Activated gamma-delta T cell treated with anti-CD3 and anti-CD28 coated beads, Interleukin-2, amount 50 U/mL, for 16 hours (primary cell): Measurements from ENCODE around the gene KCNMA1.

Experiments used
- DNase-seq: peaks from one replicate; pipeline ENCODE4 v3.0.0-alpha.2; 2020; ENCODE audit warnings: low read depth

Gene KCNMA1

DNA sequence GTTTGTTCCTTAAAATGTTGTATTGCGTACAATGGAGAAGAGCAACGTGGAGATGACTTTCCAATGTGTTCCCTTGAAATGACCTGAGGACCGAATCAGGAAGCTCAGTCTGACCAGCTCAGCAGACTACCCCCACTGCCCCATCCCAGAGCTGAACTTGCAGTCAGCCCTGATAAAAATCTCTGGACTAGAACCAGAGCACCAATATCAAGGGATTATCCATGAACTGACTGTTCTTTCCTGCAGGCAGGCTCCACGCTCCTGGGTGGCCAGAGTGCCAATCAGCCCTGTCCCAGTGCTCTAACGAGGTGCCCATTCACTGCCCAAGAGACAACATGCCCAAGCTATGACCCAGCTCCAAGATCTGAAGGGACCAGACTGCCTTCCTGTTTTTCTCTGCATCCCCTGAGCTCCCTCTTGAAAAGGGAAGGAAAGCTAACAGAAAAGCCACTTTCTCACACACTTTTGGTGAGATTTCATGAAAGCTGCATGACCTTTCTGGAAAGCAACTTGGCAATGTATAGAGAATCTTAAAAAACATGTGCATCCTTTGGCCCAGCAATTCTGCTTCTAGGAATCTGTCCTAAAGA lies 130.2 kb downstream of the KCNMA1 start:
- no peak for DNase-seq

DNA sequence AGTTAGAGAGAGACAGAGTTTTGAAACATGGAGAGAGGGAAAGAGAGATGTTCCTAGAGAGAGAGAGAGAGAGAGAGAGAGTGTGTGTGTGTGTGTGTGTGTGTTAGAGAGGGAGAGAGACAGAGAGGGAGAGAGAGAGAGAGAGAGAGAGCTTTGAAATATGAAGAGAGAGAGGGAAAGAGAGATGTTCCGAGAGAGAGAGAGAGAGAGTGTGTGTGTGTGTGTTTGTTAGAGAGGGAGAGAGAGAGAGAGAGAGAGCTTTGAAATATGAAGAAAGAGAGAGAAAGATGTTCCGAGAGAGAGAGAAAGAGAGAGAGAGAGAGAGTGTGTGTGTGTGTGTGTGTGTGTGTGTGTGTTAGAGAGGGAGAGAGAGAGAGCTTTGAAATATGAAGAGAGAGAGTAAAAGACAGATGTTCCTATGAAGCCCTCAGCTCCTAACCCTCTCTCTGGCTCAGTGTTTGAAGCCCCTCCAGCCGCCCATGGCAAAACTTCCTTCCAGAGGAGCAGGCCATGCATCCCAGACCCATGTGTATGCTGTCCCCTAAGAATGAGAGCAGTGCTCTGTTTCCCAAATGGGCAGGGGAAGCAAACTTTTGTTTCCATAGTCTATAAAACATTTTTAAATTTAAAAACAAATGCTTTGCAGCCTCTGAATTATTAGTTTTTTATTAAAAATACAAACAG lies 130.9 kb downstream of the KCNMA1 start:
- no peak for DNase-seq

DNA sequence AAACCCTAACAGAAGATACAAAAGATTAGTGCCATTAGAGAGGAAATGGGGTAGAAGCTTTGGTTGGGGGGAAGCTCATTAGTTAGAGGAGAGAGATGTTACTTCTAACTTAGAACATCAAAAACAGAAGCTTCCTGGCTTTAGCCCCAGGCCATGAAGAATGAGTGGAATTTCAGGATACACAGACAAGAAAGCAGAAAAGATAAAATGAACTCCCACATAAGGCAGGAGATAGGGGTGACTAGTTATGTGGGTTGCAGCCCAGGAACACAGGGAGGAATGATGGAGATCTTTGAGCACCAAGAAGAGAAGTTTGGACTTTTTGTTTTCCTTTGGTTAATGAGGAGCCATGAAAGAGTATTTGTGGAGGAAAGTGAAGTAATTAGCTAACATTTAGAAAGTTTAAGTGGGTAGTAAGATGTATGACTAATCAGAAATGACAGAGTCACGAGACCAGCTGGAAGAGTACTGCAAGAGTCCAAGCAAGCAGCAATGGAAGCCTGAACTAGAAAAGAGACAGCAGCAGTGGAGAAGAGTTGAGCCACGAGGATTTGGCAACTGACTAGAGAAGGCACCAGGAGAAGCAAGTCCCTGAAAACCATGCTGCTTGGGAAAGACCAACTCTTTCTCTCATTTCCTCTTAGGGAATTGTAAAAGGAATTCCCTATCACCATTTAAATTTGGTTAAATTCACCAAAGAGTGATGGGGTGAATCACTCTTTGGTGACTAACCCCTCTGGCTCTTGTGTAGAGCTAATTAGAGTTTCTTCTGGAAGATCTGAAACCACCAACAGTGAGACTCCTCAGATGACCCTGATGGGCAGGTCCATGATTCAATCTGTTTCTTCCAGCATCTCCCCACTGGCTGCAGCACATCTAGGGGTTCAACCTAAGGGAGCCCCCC lies 131.9 kb downstream of the KCNMA1 start:
- DNase-seq = no peak

DNA sequence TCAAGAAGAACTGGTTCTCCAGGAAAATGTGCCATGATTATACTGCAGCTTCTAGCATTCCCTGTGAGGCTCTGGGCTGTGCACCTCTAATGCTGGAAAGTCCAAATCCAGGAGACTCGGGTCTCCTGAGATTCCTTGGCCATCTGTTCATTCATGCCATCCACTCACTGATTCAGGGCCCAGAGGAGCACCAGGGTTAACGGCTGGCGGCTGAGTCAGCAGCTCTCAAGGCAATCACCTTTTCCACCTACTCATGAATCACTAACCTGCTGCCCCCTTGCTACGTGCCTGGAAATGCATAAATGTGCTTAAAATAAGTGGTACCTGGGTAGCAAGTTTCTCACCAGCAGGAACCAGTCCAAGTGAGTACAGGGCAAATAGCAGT lies 132.7 kb downstream of the KCNMA1 start:
- no peak for DNase-seq

DNA sequence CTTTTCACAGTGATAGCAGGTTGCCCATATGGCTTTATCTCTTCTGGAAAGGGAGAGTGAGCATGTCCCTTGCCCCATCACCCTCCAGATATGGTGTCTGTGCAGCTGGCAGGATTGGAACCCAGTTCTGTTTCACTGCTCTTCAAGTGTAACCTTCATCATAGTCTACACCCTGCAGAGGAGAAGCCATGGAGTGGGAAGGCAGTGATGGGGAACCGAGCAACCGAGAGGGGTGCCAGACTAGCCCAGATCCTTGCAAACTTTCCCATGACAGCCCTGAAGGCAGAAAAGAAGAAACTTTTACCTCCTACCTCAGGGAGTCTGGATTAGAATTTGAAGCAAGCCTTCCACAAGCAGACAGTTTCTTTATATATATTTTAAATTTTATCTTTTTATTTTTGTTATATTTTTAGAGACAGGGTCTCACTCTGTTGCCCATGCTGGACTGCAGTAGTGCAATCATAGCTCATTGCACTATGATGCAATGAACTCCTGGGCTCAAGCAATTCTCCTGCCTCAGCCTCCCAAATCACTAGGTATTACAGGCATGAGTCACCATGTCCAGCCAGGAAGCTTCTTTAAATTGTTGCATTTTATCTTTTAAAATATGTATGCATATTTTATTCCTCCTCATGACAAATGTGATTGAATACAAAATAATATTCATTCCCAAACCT lies 133.3 kb downstream of the KCNMA1 start:
- DNase-seq = no peak

DNA sequence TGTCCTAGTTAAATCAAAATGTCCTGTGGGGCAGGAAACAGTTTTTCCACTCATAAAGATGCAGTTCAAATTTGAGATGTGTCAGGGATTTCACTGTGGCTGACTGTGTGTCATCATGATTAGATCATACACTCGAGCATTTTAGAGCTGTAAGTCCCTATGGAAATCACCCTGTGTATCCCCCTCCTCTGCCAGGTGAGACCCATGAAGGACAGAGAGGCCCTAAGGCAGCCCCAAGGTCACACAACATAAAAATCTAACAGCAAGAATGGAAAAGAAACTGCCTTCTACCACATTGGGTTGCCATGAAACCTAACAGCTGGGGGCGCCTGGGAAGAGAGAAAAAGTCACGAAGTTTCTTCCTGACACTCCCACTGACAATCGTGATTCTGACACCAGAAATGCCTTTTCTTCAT lies 135.8 kb downstream of the KCNMA1 start:
- no peak for DNase-seq

DNA sequence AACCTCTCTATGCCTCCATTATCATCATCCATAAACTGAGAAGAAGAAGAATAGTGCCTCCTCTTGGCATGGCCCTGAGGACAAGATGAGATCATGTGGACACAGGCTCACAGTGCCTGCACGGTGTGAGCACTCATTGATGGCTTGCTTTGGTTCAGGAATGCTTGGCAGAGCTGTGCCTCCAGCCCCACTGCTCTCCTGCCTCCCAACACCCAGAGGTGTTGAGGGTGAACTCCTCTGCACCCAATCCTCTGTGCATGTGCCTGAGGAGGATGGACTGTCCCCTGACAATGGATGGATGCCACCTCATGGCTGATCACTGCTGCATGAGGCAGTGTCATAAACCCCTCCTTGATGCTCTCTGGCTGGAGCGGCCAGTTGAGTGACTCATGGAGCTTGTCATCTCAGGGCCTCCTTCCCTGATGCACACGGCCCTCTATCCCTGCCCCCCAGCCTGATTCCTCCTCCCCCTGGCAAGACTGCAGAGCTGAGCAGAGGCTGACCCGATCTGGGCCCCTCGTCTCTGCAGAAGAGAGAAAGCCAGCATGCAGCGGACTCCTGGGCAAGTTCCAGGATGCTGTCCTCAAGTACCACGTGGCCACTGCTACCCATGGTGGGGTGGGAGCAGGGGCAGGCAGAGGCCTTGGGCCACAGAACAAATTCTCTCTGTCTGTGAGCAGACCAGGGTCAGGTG lies 136.3 kb downstream of the KCNMA1 start:
- no peak for DNase-seq

DNA sequence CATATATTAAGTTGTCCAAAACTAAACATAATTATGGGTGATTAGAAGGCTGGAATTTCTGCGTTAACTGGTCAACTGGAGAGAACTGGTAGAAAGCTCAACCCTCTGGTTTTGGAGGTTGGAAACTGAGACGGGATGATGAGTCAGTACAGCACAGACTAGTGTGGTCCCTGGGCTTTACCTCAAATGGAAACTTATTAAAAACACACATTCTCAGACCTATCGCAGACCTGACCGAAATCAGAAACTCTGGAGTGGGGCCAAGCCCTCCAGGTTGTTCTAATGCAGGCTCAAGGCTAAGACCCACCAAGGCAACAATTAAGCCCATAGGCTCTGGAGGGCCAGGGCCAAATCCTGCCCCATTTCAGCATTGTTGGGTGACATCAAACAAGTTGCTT lies 136.9 kb downstream of the KCNMA1 start:
- no peak for DNase-seq

DNA sequence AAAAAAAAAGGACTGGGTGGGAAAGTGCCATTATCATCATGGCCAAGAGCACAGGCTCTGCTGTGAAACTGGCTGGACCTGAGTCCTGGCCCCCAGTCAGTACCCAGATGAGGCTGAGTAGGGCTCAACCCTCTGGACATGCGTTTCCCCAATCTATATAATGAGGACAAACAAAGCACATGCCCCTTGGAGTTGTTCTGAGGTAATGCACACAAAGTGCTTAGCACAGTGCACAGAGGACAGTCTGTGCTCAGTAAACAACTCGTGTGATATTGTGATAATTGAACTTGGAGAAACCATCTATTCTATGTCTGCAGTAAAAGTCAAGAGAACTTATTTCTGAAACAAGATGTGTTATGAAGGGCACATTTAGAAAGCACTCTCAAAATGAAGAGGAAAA lies 138.8 kb downstream of the KCNMA1 start:
- no peak for DNase-seq

DNA sequence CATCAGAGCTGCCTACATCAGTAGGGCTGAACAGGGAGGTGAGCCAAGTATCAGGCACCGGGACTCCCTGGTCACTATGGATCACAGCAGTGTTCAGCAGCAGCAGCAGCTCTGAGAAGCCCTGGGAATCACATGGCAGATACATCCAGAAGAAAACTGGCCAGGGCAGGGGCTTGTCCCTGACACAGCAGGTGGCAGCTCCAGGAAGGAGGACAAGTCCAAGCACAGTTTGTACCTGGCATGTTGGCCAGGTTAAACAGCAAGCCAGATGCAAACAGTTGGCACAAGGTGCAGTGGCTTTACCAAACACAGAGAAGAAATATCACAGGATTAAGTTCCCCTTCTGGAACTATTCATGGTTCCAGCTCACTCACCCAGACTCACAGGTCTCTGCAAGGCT lies 139.4 kb downstream of the KCNMA1 start:
- DNase-seq = no peak

DNA sequence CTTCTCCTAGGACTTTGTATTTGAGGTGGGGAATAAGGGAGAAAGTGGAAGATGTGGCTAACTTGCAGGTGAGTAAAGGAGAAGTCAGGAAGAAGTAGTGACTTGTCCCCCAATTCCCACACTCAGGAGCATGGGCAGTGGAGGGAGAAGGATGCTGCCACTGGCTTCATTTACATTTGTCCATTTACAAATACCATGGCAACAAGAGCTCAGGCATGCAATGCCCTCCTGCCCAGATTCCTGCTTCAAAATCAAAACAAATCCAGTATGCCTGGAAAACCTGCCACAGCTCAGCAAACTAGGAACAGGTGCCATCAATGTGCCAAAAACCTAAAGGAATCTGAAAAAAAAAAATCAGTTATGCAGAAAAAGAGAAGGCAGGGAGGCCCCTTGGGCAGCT lies 139.9 kb downstream of the KCNMA1 start:
- no peak for DNase-seq

DNA sequence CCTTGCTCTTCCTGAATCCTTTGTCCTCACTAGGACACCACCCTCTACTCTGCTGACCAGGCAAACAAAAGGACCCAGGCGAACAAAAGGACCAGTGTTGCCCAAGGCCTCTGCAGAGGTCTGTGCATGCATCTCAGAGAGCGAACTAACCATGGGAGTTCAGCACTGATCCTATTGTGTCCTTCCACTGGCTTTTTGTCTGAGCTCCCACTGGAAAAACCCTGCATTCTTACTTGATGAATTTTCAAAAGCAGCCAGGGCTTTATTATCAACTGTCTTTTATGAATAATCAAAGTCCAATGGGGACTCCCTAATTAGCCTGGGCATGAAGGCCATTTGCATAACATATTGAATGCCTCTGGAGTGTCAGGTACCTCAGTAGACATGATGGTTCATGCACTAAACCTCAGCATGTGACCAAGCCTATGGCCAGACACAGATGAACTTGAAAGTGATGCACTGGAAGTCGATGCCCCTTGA lies 140.6 kb downstream of the KCNMA1 start:
- DNase-seq = no peak

DNA sequence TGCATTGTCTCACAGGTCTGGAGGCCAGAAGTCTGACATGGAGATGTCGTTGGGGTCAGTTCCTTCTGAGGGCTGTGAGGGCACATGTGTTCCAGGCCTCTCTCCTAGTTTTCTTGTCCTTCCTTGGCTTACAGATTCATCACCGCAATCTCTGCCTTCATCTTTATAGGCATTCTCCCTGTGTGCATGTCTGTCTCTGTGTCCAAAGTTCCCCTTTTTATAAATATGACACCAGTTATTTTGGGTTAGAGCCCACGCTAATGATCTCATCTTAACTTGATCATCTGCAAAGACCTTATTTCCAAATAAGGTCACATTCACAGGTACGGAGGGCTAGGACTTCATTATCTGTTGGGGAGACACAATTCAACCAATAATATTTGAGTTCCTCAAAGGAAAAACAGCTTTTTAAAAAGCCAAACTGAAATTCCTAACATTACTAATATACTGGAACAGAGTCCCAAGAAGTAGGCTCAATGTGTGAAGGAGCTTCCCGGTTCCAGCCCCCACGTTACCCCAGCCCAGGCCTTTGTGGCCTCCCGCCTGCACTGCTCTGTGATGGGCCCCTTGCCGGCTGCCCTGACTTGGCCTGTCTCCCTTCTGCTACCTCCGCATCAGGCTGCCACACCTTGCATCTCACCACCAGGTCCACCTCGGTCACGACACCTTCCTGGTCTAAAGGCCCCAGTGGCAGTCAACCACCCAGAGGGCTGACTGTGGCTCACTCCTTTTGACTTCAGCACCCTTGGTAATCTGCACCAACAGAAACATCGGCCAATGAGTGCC lies 142.7 kb downstream of the KCNMA1 start:
- no peak for DNase-seq

DNA sequence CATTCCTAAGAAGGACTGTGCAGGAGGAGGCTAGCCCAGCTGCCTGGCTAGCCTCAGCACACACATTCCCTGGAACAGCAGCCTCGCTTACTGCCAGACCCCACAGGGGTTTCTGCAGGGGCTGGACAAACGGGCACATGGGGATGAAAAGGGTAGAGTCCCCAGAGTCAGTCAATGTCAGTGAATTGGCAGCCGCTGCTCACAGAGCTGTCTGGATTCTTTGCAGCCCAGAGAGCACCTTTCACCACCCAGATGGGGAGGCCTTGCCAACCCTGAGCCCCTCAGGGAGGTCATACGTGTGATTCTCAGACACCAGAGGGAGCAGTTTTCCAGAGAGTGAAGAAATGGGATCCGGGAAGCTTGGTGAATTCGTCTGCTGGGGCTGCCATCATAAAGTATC lies 143.3 kb downstream of the KCNMA1 start:
- no peak for DNase-seq

DNA sequence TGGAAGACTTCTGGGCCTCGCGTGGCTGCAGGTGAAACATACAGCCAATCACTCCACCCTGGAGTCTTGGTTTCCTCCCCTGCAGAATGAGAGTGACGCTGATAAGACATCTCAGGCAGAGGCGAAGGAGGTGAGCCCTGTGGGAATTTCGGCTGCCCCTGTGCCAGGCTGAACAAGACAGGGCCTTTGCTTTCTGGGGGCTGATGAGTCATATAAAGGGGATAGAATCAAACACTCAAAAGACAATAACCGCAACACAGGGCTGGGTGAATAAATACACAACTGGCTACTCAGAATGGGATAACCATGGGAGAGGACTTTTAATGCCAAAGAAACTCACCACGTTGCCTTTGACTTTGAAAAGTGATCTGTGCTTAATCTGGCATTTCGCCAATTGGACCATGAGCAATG lies 143.8 kb downstream of the KCNMA1 start:
- DNase-seq = no peak

DNA sequence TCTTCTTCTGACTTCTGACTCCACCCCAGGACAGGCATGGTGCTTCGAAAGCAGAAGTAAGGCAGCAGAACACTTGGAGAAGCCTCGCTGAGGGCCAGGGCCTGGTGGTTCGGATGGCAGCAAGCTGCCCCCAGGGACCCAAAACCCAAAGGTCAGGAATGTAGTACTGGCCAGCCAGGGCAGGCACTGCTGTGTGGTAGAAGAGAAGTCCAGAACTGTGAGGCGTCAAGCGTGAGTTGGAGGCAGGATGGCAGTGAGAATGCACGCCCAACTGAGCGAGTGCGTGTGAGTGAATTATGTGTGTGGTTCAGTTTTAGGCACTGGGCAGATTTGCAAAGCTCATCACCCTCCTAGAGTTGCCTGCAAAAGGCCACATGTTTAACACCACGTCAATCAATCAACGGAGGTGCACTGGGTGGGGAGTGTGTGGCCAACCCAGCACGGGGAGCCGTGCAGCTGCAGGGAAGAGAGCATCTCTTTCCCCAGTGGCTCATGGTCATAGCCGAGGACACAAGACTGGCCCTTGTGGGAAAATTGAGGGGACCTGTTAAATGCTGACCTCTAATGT lies 144.3 kb downstream of the KCNMA1 start:
- DNase-seq = no peak

DNA sequence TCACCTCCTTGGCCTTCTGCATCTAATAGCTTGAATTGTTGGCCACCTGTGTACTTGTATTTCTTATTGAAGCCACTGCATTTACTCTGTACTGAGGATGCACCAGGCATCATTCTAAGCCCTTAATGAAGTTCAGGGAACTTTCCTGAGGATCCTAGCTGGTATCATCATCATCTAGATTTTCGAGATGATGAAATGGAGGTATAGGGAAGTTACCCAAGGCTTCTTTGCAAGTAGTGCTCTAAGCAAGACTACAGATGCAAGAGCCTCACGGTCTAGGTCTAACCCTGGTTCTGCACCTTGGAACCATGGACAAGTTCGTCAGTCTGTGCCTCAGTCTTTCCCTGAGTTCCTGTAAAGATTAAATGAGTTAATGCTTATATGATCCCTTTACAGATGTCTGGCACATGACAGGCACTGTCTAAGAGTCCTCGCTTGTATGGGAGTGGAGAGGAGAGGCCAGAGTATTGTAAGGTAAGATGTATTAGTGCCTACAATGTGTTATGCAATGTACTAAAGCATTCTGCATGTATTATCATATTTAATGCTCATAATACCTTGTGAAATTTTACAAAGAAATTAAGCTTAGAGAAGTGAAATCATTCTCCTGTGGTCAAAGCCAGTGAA lies 145.1 kb downstream of the KCNMA1 start:
- no peak for DNase-seq

DNA sequence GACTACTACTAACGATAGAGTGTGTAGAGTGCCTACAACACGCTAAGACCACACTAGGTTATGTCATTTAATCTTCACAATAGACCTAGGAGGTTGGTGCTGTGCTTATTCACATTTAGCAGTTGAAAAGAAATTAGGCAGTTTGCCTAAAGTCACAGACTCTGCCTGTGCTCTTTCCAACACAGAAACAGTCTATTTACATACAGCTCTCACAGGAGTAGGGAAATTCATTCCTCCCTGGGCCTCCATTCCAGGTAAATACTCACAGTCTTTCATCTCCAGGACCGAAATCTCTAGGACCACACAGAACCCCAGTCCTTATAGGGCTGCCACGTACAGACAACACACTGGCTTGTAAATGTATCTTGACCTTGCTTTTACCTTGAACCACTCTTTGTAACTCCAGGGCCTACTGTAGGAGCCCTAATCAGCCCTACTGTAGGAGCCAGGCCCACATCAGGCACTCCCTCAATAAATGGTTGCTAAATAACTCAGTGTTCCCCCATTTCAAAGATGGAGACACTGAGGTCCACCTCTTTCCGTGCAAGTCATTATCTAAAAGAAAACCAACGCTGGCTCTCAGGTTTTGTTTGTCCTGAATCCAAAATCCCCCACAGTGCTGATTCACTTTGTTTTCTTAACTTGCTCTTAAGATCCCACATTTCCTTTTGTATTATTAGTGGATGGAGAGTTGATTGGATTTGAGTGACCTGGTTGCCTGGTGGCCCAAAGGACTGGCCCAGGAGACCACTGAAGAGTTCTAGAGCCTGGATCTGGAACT lies 146.9 kb downstream of the KCNMA1 start:
- no peak for DNase-seq

DNA sequence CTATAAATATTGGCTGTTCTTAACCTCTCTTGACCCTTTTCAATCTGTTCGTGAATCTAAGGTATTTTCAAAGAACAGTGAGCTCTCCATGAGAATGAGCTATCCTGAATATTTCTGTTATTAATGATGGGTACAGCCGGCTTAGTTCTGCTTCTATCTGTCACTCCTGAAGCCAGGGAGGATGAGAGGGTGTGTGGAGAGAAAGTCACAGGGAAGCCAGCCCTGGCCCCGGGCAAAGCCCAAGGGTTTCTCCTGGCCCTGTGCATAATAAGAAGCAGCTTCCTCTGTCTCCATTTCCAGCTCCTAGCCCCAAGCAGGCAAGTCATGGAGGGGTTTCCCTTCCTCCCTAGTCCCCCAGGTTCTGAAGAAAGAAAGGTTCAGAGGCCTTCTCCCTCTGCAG lies 151.1 kb downstream of the KCNMA1 start:
- no peak for DNase-seq
